Stromal cell of bone marrow (primary cell): ENCODE results near the gene KDM7A.

Experiments
- DNase-seq: peaks from one replicate; pipeline ENCODE4 v3.0.0-alpha.2; 2012; ENCODE audit warnings: low read depth

The KDM7A gene

DNA sequence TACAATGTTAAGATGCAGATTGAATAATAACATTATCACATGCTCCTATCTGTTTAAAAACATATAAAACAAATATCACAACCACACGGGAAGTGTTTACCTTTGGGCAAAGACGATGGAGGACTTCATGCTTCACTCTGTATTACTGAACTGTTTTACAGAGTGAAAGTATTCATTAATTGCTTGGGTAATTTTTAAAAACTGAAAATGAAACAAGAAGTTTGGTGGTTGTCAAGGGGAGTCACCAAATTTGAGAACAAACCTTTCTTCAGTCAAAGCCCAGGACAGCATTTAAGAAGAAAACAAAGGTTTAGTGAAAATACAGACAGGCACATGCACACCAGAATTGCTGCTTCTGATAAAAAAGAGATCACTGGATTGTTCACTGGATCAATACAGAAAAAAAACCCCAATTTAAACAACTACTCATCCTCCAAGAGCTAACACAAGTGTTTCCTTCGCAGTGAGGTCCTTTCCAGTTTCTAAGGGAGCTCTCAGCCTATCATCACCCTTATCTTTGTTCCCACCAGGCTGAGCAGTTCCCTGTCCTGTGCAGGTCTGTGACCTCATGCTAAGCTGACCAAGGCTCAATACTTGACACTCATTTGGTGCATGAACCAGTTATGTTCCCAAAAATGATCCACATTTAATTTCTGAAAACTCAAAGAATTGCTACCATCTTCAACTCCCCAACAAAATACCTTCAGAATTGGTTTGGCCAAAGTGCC, 122.8 kb downstream of the KDM7A start:
- no peak for DNase-seq

DNA sequence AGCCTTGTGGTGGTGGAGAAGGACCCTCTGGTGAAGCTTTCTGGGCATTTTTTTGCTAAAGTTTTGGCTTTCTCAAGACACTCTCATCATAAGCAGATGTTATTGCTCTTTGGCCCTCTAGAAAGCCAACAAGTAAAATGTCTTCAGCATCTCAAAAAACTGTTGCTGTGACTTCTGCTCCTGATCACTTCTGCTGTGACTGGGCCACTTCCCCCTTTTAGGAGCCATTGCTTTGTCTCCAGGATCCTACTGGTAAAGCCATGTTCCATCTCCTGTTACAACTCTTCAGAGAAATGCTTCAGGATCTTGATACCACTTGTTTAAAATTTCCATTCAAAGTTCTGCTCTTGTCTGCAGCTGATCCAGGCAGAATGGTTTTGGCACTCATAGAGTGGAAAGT, 125.0 kb downstream of the KDM7A start:
- DNase-seq, result no peak

DNA sequence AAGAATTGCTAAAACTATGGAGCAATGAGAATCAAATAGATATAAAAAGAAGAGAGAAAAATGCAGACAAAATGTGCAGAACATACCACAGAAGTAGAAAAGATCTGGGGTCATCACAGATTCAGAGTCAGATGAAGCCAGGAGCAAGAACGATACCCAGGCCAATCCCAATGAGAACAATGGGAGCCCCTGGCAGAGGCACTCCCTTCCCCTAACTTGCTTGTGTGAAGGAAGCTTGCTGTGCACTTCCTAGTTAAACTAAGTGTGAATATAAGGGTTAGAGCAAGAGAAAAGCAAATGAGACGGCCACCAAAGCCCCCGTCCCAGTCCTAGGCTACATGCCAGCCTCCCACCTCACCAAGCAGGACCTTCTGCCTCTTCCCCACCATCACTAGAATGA, 126.7 kb downstream of the KDM7A start:
- no peak for DNase-seq

DNA sequence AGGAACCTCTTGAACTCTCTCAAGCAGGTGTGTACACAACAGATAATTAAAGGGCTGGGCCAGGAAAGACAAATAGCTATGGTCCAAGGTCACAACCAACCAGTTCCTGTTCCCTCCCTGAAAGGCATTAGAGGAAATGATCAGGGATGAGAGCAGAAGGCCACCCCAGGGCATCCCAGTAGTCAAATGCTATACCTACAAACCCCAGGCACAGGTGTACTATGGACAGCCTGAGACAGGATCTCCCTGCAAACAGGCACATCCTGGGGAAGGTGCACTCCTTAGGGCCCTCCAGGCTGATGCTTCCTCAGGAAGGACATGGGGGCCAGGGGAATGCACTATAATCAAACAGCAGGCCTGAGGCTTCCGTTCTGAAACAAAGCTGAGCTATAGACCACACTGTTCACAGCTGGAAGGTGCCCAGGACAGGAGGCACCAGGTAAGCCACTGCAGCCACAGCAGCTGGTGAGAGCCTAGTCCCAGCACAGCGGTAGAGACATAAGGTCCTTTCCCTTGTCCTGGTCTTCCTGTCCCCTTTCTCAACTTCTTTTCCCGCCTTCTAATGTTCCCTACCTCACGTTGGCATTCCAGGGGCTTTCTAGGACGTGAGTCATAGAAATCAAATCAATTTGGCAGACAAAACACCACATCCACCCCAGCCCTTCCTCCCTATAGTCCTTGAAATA, 127.3 kb downstream of the KDM7A start:
- no peak for DNase-seq

DNA sequence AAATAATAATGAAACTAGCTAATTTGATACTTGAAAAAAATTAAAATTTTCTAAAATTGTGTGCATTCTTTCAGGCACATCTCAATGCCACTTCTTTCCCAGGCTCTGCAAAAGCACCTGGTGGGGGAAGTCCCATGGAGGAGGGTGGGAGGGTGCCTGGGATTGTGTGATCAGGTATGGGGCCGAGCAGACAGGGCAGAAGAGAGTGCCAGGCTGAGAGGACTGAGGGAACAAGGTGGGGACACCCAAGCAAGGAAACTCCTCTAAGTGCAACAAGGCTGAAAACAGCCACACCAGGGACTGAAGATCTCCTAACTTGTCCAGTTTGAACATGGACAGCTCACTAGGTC, 127.8 kb downstream of the KDM7A start:
- no peak for DNase-seq

DNA sequence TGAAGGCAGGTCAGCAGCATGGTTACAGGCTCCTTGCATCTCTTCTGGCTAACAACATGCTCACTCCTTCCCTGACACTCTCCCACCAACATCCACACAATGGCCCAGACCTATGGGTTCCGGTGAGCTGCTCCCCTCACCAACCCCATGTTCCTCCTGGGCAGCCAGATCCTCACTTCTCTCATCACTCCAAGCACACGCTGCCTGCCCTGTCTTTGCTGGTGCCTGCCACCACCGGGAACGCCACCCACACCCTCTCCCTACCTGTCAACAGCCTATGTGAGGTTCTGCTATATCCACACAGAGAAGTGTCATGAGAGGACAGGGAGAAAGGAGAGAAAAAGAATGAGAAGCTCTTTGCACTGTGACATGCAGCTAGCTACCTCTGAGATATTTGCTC, 128.6 kb downstream of the KDM7A start:
- no peak for DNase-seq

DNA sequence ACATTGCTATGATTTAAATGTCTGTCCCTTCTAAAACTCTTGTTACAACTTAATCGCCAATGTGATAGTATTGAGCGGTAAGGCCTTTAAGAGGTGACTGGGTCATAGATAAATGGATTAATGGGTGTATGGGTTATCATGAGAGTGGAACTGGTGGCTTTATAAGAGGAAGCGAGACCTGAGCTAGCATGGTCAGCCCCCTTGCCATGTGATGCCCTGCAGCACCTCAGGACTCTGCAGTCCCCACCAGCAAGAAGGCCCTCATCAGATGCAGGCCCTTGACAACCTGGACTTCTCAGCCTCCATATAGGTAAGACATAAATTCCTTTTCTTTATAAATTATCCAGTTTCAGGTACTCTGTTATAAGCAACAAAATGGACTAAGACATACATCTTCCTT, 129.6 kb downstream of the KDM7A start:
- no peak for DNase-seq

DNA sequence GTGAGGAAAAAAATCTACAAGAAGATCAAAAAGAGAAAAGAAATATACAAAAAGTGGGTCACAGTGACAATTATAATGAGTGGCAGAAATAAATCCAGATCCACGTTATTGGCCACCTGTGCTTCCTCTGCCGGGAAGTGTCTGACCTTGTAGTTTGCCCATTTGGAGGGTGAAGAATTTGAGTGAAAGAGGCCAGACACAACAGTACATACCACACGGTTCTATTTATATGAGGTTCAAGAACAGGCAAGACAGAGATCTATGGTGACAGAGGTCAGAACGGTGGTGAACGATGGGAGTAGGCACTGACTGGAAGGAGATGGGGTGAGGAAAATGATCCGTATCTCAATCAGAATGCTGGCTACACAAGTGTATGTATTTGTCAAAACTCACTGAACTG, 131.1 kb downstream of the KDM7A start:
- no peak for DNase-seq

DNA sequence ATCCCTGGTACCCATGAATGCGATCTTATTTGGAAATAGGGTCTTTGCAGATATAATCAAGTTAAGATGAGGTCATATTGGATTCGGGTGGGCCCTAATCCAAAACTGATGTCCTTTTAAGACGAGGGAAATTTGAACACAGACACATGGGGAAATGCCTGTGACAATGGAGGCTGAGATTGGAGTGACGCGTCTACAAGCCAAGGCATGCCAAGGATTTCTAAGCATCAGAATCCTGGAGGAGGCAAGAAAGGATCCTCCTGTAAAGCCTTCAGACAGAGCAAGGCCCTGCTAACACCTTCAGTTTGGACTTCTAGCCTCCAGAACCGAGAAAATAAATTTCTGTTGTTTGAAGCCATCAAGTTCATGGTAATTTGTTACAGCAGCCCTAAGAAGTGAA, 132.5 kb downstream of the KDM7A start:
- DNase-seq, result no peak

DNA sequence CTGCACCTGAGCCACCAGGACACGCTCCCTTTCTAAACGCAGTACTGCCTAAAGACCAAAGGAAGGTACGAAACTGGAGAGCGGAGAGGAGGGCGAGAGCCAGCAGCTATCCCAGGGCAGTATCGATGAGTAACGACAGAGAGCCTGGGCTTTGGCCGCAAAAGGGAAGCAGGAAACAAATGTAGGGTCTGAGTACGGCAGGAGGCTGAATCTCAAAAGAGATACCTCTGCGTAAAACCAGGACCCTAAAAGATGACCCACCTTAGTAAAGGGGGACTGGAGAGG, 134.5 kb downstream of the KDM7A start:
- no peak for DNase-seq

DNA sequence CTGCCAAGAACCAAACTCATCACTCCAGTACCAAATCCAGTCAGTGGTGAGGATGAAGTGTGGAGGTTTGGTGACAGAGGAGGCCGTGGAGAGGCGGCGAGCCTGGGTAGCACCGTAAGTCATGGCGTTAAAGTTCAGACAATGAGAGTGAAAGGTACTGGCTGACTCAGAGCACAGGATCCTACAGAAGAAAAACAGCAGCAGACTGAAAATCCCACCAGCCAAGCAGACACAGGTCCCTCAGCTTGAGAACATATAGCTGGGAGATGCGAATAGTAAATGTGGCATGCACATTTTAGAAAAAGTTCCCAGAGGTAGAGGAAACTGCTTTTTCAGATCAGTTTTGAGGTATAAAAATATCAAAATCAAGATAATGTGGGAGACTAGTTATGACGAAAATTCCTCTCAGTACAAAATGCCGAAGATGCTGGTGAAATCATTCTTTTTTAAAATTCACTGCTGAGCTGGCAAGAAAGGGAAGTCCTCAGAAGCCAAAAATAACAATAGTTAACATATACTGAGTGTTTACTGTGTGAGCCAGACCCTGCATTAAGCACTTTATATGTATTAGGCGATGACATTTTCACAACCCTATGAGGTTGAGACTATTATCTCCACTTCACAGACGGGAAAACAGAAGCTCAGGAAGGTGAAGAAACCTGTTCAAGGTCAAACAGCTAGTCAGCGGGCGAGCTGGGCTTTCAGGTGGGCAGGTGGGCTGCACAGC, 135.0 kb downstream of the KDM7A start:
- DNase-seq, result no peak

DNA sequence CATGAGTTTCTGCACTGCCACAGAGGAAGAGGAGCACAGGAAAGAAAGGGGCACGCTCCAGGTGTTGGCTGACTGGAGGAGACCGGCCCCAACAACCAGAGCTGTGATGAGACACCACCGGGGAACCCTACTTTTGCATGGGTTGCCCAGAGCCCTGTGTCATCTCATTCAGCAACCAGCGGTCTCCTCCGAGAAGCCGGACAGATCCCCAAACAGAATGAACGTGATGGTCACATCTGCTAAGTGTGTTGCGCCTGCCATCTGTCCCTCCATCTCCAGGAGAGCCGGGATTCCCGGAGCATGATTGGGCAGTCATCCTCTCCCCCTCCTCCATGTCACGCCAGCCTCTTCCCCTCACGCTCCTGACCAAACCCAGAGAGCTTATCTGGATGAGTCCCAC, 136.9 kb downstream of the KDM7A start:
- DNase-seq, result no peak

DNA sequence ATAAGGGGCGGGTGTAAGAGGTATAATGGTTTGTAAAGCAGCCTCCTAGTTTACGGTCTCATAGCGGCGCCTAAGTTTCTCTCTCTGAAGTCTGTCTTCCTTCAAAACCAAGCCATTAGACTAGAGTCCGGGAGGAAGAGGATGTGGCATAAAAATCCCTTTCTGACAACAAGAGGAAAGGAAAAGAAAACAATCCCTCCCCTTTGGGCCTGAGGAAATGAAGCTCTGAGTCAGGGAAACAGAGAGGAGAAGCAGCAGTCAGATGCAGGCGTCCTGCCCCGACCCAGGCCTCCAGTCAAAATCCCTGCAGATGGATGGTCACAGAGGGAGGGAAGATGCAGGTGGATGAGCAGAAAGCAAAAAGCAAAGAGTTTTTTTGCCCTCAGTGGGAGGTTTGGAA, 137.7 kb downstream of the KDM7A start:
- DNase-seq, result no peak

DNA sequence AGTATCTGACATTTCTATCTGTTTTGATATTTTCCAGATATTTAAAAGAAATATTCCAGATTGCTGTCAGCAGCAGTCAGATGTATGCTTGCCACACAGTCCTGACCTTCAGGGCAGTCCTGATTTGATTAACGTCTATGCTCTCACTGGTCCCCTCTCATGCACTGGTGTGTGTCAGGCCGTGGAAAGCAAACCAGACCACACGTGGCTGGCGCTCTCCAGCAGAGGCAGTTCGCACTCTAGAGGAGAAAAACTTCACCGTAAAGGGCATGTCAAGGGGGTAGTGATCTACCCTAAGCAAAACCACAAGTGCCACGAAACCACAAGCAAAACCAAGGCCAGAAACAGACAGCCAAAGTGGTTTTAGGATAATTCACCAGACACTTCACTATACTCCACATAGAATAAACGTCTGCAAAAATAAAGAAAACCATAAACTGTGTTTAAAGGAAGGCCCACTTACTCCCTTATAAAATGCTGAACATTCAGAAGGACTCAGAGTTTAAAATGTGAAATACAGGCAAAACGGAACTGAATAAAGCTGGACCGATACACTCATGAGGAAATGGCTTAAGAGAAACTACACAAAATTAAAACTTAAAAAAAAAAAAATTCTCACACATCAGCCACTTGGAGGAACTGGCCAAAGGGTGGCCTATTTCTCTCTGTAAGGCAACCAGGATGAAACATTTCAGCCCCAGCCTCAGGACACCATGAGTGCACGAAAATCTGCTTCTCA, 140.4 kb downstream of the KDM7A start:
- DNase-seq, result no peak

DNA sequence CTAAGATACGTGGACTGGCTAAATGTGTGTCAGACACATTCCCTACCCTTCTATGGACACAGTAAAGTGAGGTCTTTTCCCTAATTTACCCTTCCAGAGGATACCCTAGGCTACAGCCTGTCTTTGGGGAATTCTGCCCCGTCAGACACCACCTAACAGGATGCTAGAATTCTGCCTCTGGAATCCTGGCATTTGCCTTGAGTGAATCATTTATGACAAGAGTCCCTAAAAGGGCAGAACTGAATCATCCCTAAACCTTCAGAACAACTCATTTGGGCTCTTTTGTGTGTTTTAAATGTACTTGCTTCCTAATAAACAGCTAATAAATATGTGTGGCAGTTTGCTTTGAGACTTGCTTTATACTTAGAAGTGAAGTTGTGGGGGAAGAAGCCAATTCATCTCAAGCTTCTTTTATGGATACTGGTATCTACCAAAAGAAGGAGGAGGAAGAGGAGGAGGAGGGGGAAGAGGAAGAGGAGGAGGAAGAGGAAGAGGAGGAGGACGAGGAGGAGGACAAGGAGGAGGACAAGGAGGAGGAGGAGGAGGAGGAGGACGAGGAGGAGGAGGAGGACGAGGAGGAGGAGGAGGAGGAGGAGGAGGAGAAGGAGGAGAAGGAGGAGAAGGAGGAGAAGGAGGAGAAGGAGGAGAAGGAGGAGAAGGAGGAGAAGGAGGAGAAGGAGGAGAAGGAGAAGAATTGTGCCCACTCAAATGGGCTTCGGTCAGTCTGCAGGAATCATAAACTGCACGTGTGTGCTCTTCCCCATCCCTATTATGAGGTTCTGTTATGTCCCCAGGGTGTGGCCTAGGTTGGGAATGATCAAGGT, 141.2 kb downstream of the KDM7A start:
- DNase-seq, result peak; percentile 66
